OCI-LY1 (cell line): ENCODE data around the gene MYL6.
"Not testable (repeated sequence)": the region's sequence is repeated elsewhere in the genome, so short reads cannot be mapped to it uniquely, and the experiment has no call there.

Experiments
- H2AFZ ChIP-seq: fragments of 200-600 bp; sonication (generic), shearing (Covaris generic); 2 replicates; pipeline ENCODE4 v1.6.0; 2014; ENCODE audit warnings: antibody characterized with exemption, mild to moderate bottlenecking, low read length
- H3F3A ChIP-seq: fragments of 200-600 bp; sonication (generic), shearing (Covaris generic); 2 replicates; pipeline ENCODE4 v1.6.0; 2014; ENCODE audit warnings: mild to moderate bottlenecking, antibody characterized with exemption, low read length, moderate library complexity; ENCODE audit not compliant: insufficient read depth
- H3K27ac ChIP-seq: fragments of 200-600 bp; sonication (generic); 2 replicates; pipeline ENCODE4 v1.5.1; 2014; ENCODE audit warnings: low read length, mixed run types, mild to moderate bottlenecking, low read depth; ENCODE audit not compliant: poor library complexity, severe bottlenecking
- H3K27me3 ChIP-seq: fragments of 200-600 bp; sonication (generic); 2 replicates; pipeline ENCODE4 v1.6.0; 2014; ENCODE audit warnings: antibody characterized with exemption, mild to moderate bottlenecking, low read length, moderate library complexity; ENCODE audit not compliant: insufficient read depth
- H3K36me3 ChIP-seq: fragments of 200-600 bp; sonication (generic); 2 replicates; pipeline ENCODE4 v1.6.1; 2014; ENCODE audit warnings: mild to moderate bottlenecking, antibody characterized with exemption, low read length, moderate library complexity, mixed read lengths; ENCODE audit not compliant: insufficient read depth
- H3K4me1 ChIP-seq: fragments of 200-600 bp; sonication (generic); 2 replicates; pipeline ENCODE4 v1.5.1; 2014; ENCODE audit warnings: mild to moderate bottlenecking, low read length, moderate library complexity; ENCODE audit not compliant: insufficient read depth, severe bottlenecking
- H3K4me2 ChIP-seq: fragments of 200-600 bp; sonication (generic), shearing (Covaris generic); 2 replicates; pipeline ENCODE4 v1.6.1; 2014; ENCODE audit warnings: low read length
- H3K4me3 ChIP-seq: fragments of 200-600 bp; sonication (generic); 2 replicates; pipeline ENCODE4 v1.5.1; 2014; ENCODE audit warnings: low read length, low read depth, mild to moderate bottlenecking, mixed read lengths; ENCODE audit not compliant: poor library complexity, severe bottlenecking
- H3K79me2 ChIP-seq: fragments of 200-600 bp; shearing (Covaris generic); 2 replicates; pipeline ENCODE4 v1.6.1; 2016; ENCODE audit warnings: mixed run types, low read length, mixed read lengths; ENCODE audit not compliant: insufficient read depth
- H3K9ac ChIP-seq: fragments of 200-600 bp; sonication (generic), shearing (Covaris generic); 2 replicates; pipeline ENCODE4 v1.6.1; 2014; ENCODE audit warnings: mild to moderate bottlenecking, low read length, mixed read lengths
- H3K9me2 ChIP-seq: fragments of 200-600 bp; sonication (generic), shearing (Covaris generic); 2 replicates; pipeline ENCODE4 v1.6.1; 2014; ENCODE audit warnings: low read depth, mild to moderate bottlenecking, low read length, mixed read lengths
- H3K9me3 ChIP-seq: fragments of 200-600 bp; shearing (Covaris generic); 2 replicates; pipeline ENCODE4 v1.6.1; 2014; ENCODE audit warnings: low read length, mixed read lengths
- H4K20me1 ChIP-seq: fragments of 200-600 bp; sonication (generic), shearing (Covaris generic); 2 replicates; pipeline ENCODE4 v1.6.0; 2016; ENCODE audit warnings: mild to moderate bottlenecking, low read length; ENCODE audit not compliant: insufficient read depth
- CTCF ChIP-seq: fragments of 200-600 bp; sonication (generic), shearing (Covaris generic); IDR thresholded peaks from 2 replicates; pipeline ENCODE4 v1.5.1; 2017; ENCODE audit warnings: mild to moderate bottlenecking, antibody characterized with exemption, low read length, moderate library complexity, mixed read lengths
- EZH2 ChIP-seq: fragments of 200-600 bp; sonication (generic), shearing (Covaris generic); IDR thresholded peaks from 2 replicates; pipeline ENCODE4 v1.8.0; 2017; ENCODE audit warnings: borderline replicate concordance, mixed run types, mild to moderate bottlenecking, antibody characterized with exemption, low read length, moderate library complexity, mixed read lengths

MYL6 gene

GRCh38 chr12:56190695-56191155 lies 32.6 kb downstream of the MYL6 start:
- Histone ChIP-seq H3K36me3 (peaks cover 18% of the 10 kb centered on the region), H3K9me3 (no peaks in the 10 kb centered on the region), H2AFZ (no peak overlapping the region), H3K4me3 (peak overlapping the region; percentile 98), H3K4me1 (peaks cover 37% of the 10 kb centered on the region), H3K27ac (peak overlapping the region; percentile 78), H3K79me2 (peaks cover 24% of the 10 kb centered on the region), H3K27me3 (no peaks in the 10 kb centered on the region), H3K9ac (no peak overlapping the region; the same call in 1 of the 2 replicates), H4K20me1 (no peaks in the 10 kb centered on the region), H3K4me2 (peak overlapping the region; percentile 100), H3K9me2 (no peaks in the 10 kb centered on the region), H3F3A (peaks cover 9% of the 10 kb centered on the region; the same call in 1 of the 2 replicates)
- TF ChIP-seq CTCF (no peak), EZH2 (no peak)

- Histone ChIP-seq H3K27me3 (no peaks in the 10 kb centered on the region), H3K9ac (no peak overlapping the region), H3K4me3 (no peak overlapping the region), H3K9me3 (no peaks in the 10 kb centered on the region), H3K79me2 (peaks cover 13% of the 10 kb centered on the region), H3K36me3 (no peaks in the 10 kb centered on the region; the same call in 1 of the 2 replicates), H4K20me1 (no peaks in the 10 kb centered on the region), H3K27ac (no peak overlapping the region), H3K4me2 (no peak overlapping the region), H3F3A (peaks cover 9% of the 10 kb centered on the region; the same call in 1 of the 2 replicates), H3K4me1 (peaks cover 28% of the 10 kb centered on the region), H2AFZ (no peak overlapping the region), H3K9me2 (no peaks in the 10 kb centered on the region)
- no peak for TF ChIP-seq EZH2
These were observed 34.4 kb downstream of the MYL6 start for GRCh38 chr12:56192582-56192981.

GRCh38 chr12:56193025-56193578 lies 34.9 kb downstream of the MYL6 start:
- H3K79me2 ChIP-seq = peaks cover 8% of the 10 kb centered on the region
- no peaks in the 10 kb centered on the region for H3K9me2 ChIP-seq
- peaks cover 9% of the 10 kb centered on the region; the same call in 1 of the 2 replicates for H3F3A ChIP-seq
- H3K9ac ChIP-seq = no peak overlapping the region
- TF ChIP-seq EZH2 = no peak
- peak; percentile 90 for TF ChIP-seq CTCF
- H2AFZ ChIP-seq = peak overlapping the region; percentile 23; the same call in 1 of the 2 replicates
- no peaks in the 10 kb centered on the region for H3K27me3 ChIP-seq
- no peaks in the 10 kb centered on the region for H4K20me1 ChIP-seq
- H3K36me3 ChIP-seq = no peaks in the 10 kb centered on the region
- H3K27ac ChIP-seq = no peak overlapping the region
- no peak overlapping the region for H3K4me3 ChIP-seq
- peaks cover 23% of the 10 kb centered on the region for H3K4me1 ChIP-seq
- no peaks in the 10 kb centered on the region for H3K9me3 ChIP-seq
- H3K4me2 ChIP-seq = no peak overlapping the region

GRCh38 chr12:56196818-56197550 lies 38.8 kb downstream of the MYL6 start:
- H3K9me2 ChIP-seq, H3K9ac ChIP-seq, H3K79me2 ChIP-seq, H3K36me3 ChIP-seq, H3F3A ChIP-seq, H3K27me3 ChIP-seq, H3K4me3 ChIP-seq, H2AFZ ChIP-seq, H3K4me1 ChIP-seq, H4K20me1 ChIP-seq, H3K4me2 ChIP-seq, H3K9me3 ChIP-seq, H3K27ac ChIP-seq: not testable (repeated sequence)
